Heart right ventricle (tissue), 16 donors: ENCODE results near the gene CHD2. TPM values are rescaled to one million over a fixed set of nuclear protein-coding genes. Genes with fewer than 3 reads are reported as not detected.

Experiments used
- ATAC-seq, 8 donors: fragments of 200-7000 bp; cut with Tn5 transposase; one replicate each; pipeline ENCODE4 v1.9.1; 2020; ENCODE audit warnings: mild to moderate bottlenecking in 8 of 8, moderate library complexity in 8 of 8, moderate number of reproducible peaks in 1 of 8
- DNase-seq, 2 donors: peaks; one replicate each; pipeline ENCODE4 v3.0.0-alpha.2; 2020
- H3K27ac ChIP-seq, 10 donors: fragments of 200-600 bp; sonication (generic) in 2 of 10; one replicate each; pipeline versions ENCODE4 v1.5.0 to v1.8.0; 2020 to 2022; ENCODE audit warnings: mild to moderate bottlenecking in 3 of 10
- H3K27me3 ChIP-seq, 7 donors: fragments of 200-600 bp; one replicate each; pipeline ENCODE4 v1.8.0; 2021 to 2022; ENCODE audit warnings: mild to moderate bottlenecking in 2 of 7
- H3K36me3 ChIP-seq, 9 donors: fragments of 200-600 bp; sonication (generic) in 1 of 9; one replicate each; pipeline versions ENCODE4 v1.5.0 to v1.8.0; 2020 to 2022; ENCODE audit warnings: mild to moderate bottlenecking in 2 of 9
- H3K4me1 ChIP-seq, 9 donors: fragments of 200-600 bp; sonication (generic) in 1 of 9; one replicate each; pipeline versions ENCODE4 v1.5.0 to v1.8.0; 2020 to 2022; ENCODE audit warnings: mild to moderate bottlenecking in 4 of 9
- H3K4me3 ChIP-seq, 10 donors: fragments of 200-600 bp; sonication (generic) in 2 of 10; one replicate each; pipeline versions ENCODE4 v1.5.0 to v1.8.0; 2020 to 2022; ENCODE audit warnings: mild to moderate bottlenecking in 7 of 10, moderate library complexity in 2 of 10
- H3K9me3 ChIP-seq, 11 donors: fragments of 200-600 bp in 10 of 11; sonication (generic) in 2 of 11; one replicate each; pipeline versions ENCODE4 v1.5.0 to v1.8.0; 2013 to 2022; ENCODE audit warnings: mild to moderate bottlenecking in 2 of 11, control low read depth in 1 of 11, moderate library complexity in 1 of 11
- WGBS, 2 donors: extraction: QIAGEN DNeasy Blood & Tissue Kit; methylation state at CpG; one replicate each; pipeline ENCODE4 v1.1.7; 2013; ENCODE audit warnings: inconsistent platforms in 1 of 2; 5-methylcytosine and 5-hydroxymethylcytosine counted together
- intact Hi-C, 10 donors: fragments of 100-400 bp; cut with DNase I; formaldehyde crosslinking; loops; one replicate each; pipeline versions ENCODE4 v1.11.1 to v1.14.2; 2022
- polyA plus RNA-seq, 2 donors: library from polyadenylated mRNA; stranded (reverse); fragments of 200-250 nt; gene quantifications; one replicate each; pipeline ENCODE4 v1.2.3, GENCODE V29; 2013
- total RNA-seq, 10 donors: library from RNA; stranded (reverse); fragmentation: NEBNext Ultra II Directional in 3 of 10; extraction: Animal tissue kit (Norgen Biotek cat#: 25700) in 3 of 10; gene quantifications; one replicate each; pipeline versions ENCODE4 v1.2.1 to v1.2.4, GENCODE V29; 2021 to 2023
- TF ChIP-seq, protein P1 (sequence below), 9 donors: fragments of 200-600 bp; sonication (generic) in 2 of 9; IDR thresholded peaks; one replicate each; pipeline versions ENCODE4 v1.5.0 to v1.8.0; 2021 to 2022; ENCODE audit warnings: antibody characterized with exemption in 9 of 9, mild to moderate bottlenecking in 5 of 9, moderate library complexity in 1 of 9
- donor health status: Arrhythmogenic right ventricular cardiomyopathy.
- donor health status: ischemic (EF 13 %, LVEDD 7.1; RV severe dilation, severe dysfunction).
- donor health status: healthy with polysubstance abuse.
- donor health status: DM: no; HTN: yes; CAD: no.
- donor health status: DM: no; HTN: no; CAD: no.
- donor health status: ischemic (EF 25% LVEDD 6.9; RV normal size, moderate dysfunction).
- donor health status: ischemic (EF 25% LVEDD 5.7; RV mildly dilated, moderate dysfunction).
- donor health status: healthy.
- donor health status: DM: yes; HTN: yes; CAD: no.
- donor health status: Ischemic cardiomyopathy.
- donor health status: ischemic (EF 35%, LVEDD 5.7; RV mildly dilated, moderate dysfunction).
- donor health status: nonischemic (EF 11% LVEDD 7.7; RV severe dilation, severe dysfunction).
- donor health status: DM: yes; HTN: yes; CAD: no.
- donor health status: PGD.
- donor health status: ischemic (EF 29% LVEDD 5.4; RV normal size, mild dysfunction).
- donor health status: nonischemic (EF 23%, LVEDD 6.1; RV moderate dilation, normal function).

Gene CHD2
- total and polyA plus RNA-seq, 12 donors: 12.2 to 74.0 (median 54.6) TPM

DNA sequence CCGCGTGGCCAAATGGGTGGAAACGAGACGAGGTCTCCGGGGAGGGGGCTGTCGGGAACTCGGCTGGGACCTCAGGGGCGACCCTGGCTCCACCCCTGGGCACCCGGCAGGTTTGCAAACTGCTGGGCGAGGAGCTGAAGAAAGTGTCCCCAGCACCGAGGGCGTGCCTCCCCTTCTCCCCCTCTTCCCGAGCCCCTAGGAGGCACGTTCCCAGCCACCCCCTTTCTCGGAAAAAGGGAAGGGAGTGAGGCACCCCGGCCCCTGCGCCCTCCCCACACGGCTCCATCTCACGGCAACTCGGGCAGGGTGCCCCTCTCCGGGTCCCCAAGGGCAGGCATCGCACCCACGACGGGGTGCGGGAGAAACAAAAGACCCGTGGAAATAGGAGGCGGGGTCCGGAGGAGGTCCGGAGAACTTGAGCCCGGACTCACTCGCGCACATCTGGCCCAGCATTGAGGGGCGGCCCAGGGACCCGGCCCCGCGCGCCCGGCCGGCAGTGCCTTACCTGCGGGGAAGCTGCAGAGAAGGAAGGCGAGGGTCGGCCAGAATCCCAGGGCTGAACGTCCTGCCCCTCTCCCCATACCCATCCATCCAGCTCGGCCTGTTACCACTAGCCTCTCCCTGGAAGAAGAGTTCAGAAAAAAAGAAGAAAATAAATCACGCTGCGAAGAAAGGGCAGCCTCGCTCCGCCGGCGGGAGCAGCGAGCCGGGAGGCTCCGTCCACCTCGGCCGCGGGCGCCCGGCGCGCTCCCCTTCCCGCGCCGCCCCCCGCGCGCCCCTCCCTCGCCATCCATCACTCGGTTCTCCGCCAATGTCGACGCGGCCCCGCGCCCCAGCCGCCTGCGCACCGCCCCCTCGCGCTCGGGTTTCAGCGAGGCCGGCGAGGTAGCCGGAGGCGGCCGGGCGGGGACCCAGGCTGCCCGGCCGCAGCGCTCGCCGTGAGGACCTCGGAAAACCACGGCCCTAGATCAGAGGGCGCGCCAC, 172.6 kb downstream of the CHD2 start:
- peak overlapping the region; percentile 58 to 89 (median 82) for H3K27ac ChIP-seq
- TF ChIP-seq, protein P1, sequence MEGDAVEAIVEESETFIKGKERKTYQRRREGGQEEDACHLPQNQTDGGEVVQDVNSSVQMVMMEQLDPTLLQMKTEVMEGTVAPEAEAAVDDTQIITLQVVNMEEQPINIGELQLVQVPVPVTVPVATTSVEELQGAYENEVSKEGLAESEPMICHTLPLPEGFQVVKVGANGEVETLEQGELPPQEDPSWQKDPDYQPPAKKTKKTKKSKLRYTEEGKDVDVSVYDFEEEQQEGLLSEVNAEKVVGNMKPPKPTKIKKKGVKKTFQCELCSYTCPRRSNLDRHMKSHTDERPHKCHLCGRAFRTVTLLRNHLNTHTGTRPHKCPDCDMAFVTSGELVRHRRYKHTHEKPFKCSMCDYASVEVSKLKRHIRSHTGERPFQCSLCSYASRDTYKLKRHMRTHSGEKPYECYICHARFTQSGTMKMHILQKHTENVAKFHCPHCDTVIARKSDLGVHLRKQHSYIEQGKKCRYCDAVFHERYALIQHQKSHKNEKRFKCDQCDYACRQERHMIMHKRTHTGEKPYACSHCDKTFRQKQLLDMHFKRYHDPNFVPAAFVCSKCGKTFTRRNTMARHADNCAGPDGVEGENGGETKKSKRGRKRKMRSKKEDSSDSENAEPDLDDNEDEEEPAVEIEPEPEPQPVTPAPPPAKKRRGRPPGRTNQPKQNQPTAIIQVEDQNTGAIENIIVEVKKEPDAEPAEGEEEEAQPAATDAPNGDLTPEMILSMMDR (IDR thresholded peaks at IDR 0.05): peak in 5 of 9 donors; percentile 7 to 37 (median 12)
- no peaks in the 10 kb centered on the region for H3K36me3 ChIP-seq
- 0% methylated on average over 61 to 96 of the region's 96 CpGs for WGBS, 2 donors
- H3K9me3 ChIP-seq: no peaks in the 10 kb centered on the region
- peak overlapping the region; percentile 55 to 84 (median 72) for H3K4me3 ChIP-seq
- H3K4me1 ChIP-seq: peaks cover 0 to 54% (median 19%) of the 10 kb centered on the region in 9 donors
- peaks cover 0 to 55% (median 9%) of the 10 kb centered on the region in 7 donors for H3K27me3 ChIP-seq
- ATAC-seq (peak; percentile 79 to 94 (median 93)), DNase-seq (peak; percentile 83 to 88)
- intact Hi-C loops: loop anchor here in 1 of 10 donors (10.0 kb wide), 1 partner anchor 912 kb away; no protein-coding TSS in a partner anchor

DNA sequence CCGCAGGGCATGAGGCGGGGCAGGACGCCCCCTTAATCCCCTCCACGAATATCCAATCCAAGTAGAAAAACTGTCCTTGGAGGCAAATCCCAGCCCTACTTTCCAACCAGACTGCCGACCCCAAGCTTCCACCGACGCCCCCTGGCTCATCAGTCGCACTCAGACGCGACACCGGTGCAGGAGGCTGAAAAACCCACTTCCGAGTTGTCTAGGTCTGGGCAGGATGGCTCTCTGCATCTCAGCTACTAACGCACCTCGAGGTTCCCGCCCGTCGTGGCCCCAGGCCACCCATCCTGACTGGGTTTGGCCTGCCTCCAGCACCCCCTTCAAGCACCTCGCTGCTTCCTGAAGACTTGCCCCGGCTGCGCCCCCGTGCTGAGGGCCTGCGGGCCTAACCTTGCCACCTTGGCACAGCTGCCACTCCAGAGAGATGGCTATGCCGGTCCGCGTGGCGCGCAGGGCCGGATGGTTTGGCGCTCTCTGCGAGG, 173.4 kb downstream of the CHD2 start:
- Histone ChIP-seq H3K27me3 (peaks cover 0 to 55% (median 9%) of the 10 kb centered on the region in 7 donors), H3K36me3 (no peaks in the 10 kb centered on the region), H3K4me3 (peak overlapping the region in 9 of 10 donors; percentile 55 to 84 (median 73)), H3K4me1 (peaks cover 0 to 49% (median 17%) of the 10 kb centered on the region in 9 donors), H3K9me3 (no peaks in the 10 kb centered on the region), H3K27ac (peak overlapping the region in 9 of 10 donors; percentile 14 to 89 (median 72))
- peak in 6 of 8 donors; percentile 9 to 23 (median 14) for ATAC-seq
- 34 to 42% methylated on average over 30 of the region's 30 CpGs for WGBS, 2 donors
- intact Hi-C loops: loop anchor here in 1 of 10 donors (10.0 kb wide), 1 partner anchor 911 kb away; no protein-coding TSS in a partner anchor
- no peak for DNase-seq
- TF ChIP-seq, protein P1 (IDR thresholded peaks at IDR 0.05): no peak

DNA sequence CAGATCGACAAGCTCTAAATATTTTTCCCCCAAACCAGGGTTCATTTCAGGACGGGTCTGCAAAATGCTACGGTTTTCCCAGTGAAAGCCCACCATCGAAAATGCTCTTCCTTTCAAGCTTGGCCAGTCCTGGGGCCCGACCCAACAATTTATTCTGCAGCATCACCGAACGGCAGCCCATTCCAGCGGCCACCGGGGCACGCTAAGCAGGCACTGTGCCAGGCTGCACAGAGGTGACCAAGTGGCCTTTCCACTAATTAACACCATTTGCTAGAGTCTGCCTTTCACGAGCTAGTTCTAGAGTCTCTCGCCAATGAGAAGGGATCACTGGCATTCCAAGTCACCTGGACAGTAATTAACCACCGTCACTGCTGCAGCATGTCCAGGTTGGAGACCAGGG, 174.5 kb downstream of the CHD2 start:
- ATAC-seq (no peak), DNase-seq (no peak)
- no peak overlapping the region for H3K4me3 ChIP-seq
- intact Hi-C loops: loop anchor here in 1 of 10 donors (10.0 kb wide), 1 partner anchor 910 kb away; no protein-coding TSS in a partner anchor
- TF ChIP-seq, protein P1 (IDR thresholded peaks at IDR 0.05): no peak
- H3K9me3 ChIP-seq: no peaks in the 10 kb centered on the region
- H3K4me1 ChIP-seq: peaks cover 0 to 39% (median 17%) of the 10 kb centered on the region in 9 donors
- no peak overlapping the region for H3K27ac ChIP-seq
- WGBS, 2 donors: 82 to 83% methylated on average over 13 of the region's 13 CpGs
- H3K27me3 ChIP-seq: peaks cover 0 to 55% (median 9%) of the 10 kb centered on the region in 7 donors
- H3K36me3 ChIP-seq: no peaks in the 10 kb centered on the region

DNA sequence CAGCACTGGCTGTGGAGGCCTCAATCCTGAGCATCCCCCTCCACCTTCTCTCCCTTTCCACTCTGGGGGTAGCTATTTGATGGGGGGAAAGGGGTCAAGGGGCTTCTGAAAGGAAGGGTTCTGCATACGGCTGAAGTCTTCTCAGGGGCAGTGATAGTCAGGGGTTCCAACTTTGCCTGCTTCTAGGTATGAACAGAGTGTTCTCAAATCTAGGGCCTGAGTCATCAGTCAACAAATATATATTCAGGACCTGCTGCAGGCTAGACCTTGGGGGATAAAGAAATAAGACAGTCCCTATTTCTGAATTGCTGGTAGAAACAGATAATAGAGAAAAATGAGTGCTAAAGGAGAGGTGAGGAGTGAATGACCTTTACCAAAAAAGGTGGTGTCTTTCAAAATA, 176.1 kb downstream of the CHD2 start:
- Histone ChIP-seq H3K4me3 (no peak overlapping the region), H3K27me3 (peaks cover 0 to 47% (median 7%) of the 10 kb centered on the region in 7 donors), H3K4me1 (peaks cover 0 to 30% (median 16%) of the 10 kb centered on the region in 9 donors), H3K36me3 (no peaks in the 10 kb centered on the region), H3K9me3 (no peaks in the 10 kb centered on the region), H3K27ac (no peak overlapping the region)
- DNase-seq: no peak
- no peak for ATAC-seq
- WGBS, 2 donors: 89 to 93% methylated on average over 1 of the region's 1 CpG
- TF ChIP-seq, protein P1 (IDR thresholded peaks at IDR 0.05): no peak
- intact Hi-C loops: loop anchor here in 1 of 10 donors (10.0 kb wide), 1 partner anchor 909 kb away; no protein-coding TSS in a partner anchor
